ENCODE data around the gene ASB4.

Gene ASB4

GRCh38 chr7:95471071-95471470, 14.7 kb upstream of the ASB4 start:
- TF ChIP-seq POLR2A (IDR thresholded peaks at IDR 0.05; ENCODE audit: low read depth, low read length), result no peak
- FAIRE-seq, result no peak
- no peak for DNase-seq (ENCODE audit: insufficient read length, low spot score)

GRCh38 chr7:95472581-95473161, 13.1 kb upstream of the ASB4 start:
- TF ChIP-seq POLR2A (IDR thresholded peaks at IDR 0.05; ENCODE audit: low read depth, low read length), result no peak
- FAIRE-seq, result no peak
- DNase-seq (ENCODE audit: insufficient read length, low spot score), result no peak

GRCh38 chr7:95473276-95473985, 12.3 kb upstream of the ASB4 start:
- FAIRE-seq (no peak), DNase-seq (ENCODE audit: insufficient read length, low spot score) (no peak)
- TF ChIP-seq POLR2A (IDR thresholded peaks at IDR 0.05; ENCODE audit: low read depth, low read length), result no peak

GRCh38 chr7:95476072-95476847, 9.5 kb upstream of the ASB4 start:
- DNase-seq (ENCODE audit: insufficient read length, low spot score), result no peak
- no peak for FAIRE-seq
- no peak for TF ChIP-seq POLR2A (IDR thresholded peaks at IDR 0.05; ENCODE audit: low read depth, low read length)

- DNase-seq (ENCODE audit: insufficient read length, low spot score) (peak; percentile 26), FAIRE-seq (peak; percentile 50)
Observed at GRCh38 chr7:95476904-95477594, 8.7 kb upstream of the ASB4 start.

GRCh38 chr7:95478272-95479037, 7.3 kb upstream of the ASB4 start:
- TF ChIP-seq POLR2A (IDR thresholded peaks at IDR 0.05; ENCODE audit: low read depth, low read length), result no peak
- no peak for FAIRE-seq
- DNase-seq (ENCODE audit: insufficient read length, low spot score), result no peak

More at GRCh38 chr7:95476904-95477594, 8.7 kb upstream of the ASB4 start:
- TF ChIP-seq POLR2A (IDR thresholded peaks at IDR 0.05; ENCODE audit: low read depth, low read length), result no peak

- no peak for FAIRE-seq
- no peak for TF ChIP-seq POLR2A (IDR thresholded peaks at IDR 0.05; ENCODE audit: low read depth, low read length)
- no peak for DNase-seq (ENCODE audit: insufficient read length, low spot score)
Observed at GRCh38 chr7:95479992-95480624, 5.6 kb upstream of the ASB4 start.

- DNase-seq (ENCODE audit: insufficient read length, low spot score) (no peak), FAIRE-seq (no peak)
- TF ChIP-seq POLR2A (IDR thresholded peaks at IDR 0.05; ENCODE audit: low read depth, low read length), result no peak
Observed at GRCh38 chr7:95481271-95482165, 4.2 kb upstream of the ASB4 start.

- FAIRE-seq (no peak), DNase-seq (ENCODE audit: insufficient read length, low spot score) (no peak)
- no peak for TF ChIP-seq POLR2A (IDR thresholded peaks at IDR 0.05; ENCODE audit: low read depth, low read length)
Observed at GRCh38 chr7:95482424-95482823, 3.3 kb upstream of the ASB4 start.

GRCh38 chr7:95490231-95490762, 4.6 kb downstream of the ASB4 start:
- TF ChIP-seq POLR2A (IDR thresholded peaks at IDR 0.05; ENCODE audit: low read depth, low read length), result no peak

GRCh38 chr7:95491201-95491600, 5.5 kb downstream of the ASB4 start:
- DNase-seq (ENCODE audit: insufficient read length, low spot score) (no peak), FAIRE-seq (no peak)
- TF ChIP-seq POLR2A (IDR thresholded peaks at IDR 0.05; ENCODE audit: low read depth, low read length), result no peak

More at GRCh38 chr7:95490231-95490762, 4.6 kb downstream of the ASB4 start:
- no peak for DNase-seq (ENCODE audit: insufficient read length, low spot score)
- no peak for FAIRE-seq

Measured in H54 (cell line).